Right ventricle myocardium inferior (tissue), 1 donor: ENCODE results near the gene PIP4K2A. TPM values are rescaled to one million over a fixed set of nuclear protein-coding genes. Genes with fewer than 3 reads are reported as not detected.

Source experiments
- ATAC-seq: fragments of 200-7000 bp; cut with Tn5 transposase; one replicate; pipeline ENCODE4 v1.9.1; 2020; ENCODE audit warnings: mild to moderate bottlenecking, moderate library complexity
- DNase-seq: peaks from one replicate; pipeline ENCODE4 v3.0.0; 2021; ENCODE audit errors: missing footprints
- intact Hi-C: fragments of 100-400 bp; cut with DNase I; formaldehyde crosslinking; loops from one replicate; pipeline ENCODE4 v1.11.0; 2022
- total RNA-seq: library from RNA; stranded (reverse); fragmentation: NEBNext Ultra II Directional; extraction: Animal tissue kit (Norgen Biotek cat#: 25700); gene quantifications from one replicate; pipeline ENCODE4 v1.2.1, GENCODE V29; 2021
- donor health status: DM: no; HTN: yes; CAD: no; lungs with severe emphysema.

Gene PIP4K2A
- total RNA-seq, 1 donor from 2014 or later, result 14.0 TPM

DNA sequence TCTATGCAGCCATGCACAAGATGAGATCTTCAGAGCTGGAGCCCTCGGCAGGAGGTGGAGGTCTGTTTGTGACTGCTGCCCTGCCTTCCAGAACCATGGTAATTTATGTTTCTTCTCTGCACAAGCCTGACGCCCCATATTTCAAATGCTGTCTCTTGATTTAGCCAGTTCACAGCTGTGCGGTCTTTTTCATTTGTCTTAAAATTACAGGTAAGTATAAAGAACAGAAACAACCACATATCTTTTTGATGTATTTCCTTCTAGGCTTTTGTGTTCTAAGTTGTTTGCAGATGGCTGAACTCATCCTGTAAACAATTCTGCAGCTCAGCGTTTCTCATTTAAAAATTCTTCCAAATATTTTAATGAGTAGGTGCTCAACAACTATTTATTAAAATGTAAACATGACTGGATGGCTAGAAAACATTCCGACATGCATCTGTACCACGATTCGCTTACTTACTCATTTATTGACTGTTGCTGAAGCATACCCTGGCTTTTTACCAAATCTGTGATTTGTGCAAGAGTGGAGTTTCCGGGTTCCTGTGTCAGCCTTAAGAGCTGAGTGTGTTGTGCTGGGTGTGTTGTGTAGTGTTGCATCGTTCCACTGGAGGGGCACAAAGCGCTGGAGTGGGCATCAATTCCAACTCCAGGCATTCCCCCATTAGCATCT is 58.9 kb downstream of the PIP4K2A start:
- DNase-seq (no peak), ATAC-seq (no peak)
- intact Hi-C loops, result loop anchor here (5.0 kb wide), 1 partner anchor 33 kb away; no protein-coding TSS in a partner anchor

DNA sequence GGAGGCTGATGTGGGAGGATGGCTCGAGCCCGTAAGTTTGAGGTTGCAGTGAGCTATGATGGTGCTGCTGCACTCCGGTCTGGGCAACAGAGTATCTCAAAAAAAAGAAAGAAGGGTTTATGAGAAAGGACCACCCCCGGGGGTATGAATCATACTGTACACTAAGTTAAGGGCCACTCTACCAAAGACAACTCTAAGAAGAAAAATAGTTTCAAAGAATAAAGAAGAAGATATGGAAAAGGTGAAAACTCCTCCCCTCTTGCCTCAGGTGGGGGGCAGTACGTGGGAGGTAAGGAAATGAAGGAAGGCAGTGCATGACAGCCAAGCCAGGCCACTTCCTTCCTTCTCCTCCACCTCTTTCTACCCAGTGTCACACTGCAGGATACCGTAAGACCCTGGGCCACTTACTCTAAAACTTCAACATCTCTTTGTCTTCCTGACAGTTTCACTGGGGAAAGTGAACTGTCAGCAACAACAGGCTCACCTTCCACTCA is 61.3 kb downstream of the PIP4K2A start:
- DNase-seq (no peak), ATAC-seq (no peak)
- intact Hi-C loops, result no loop called here

DNA sequence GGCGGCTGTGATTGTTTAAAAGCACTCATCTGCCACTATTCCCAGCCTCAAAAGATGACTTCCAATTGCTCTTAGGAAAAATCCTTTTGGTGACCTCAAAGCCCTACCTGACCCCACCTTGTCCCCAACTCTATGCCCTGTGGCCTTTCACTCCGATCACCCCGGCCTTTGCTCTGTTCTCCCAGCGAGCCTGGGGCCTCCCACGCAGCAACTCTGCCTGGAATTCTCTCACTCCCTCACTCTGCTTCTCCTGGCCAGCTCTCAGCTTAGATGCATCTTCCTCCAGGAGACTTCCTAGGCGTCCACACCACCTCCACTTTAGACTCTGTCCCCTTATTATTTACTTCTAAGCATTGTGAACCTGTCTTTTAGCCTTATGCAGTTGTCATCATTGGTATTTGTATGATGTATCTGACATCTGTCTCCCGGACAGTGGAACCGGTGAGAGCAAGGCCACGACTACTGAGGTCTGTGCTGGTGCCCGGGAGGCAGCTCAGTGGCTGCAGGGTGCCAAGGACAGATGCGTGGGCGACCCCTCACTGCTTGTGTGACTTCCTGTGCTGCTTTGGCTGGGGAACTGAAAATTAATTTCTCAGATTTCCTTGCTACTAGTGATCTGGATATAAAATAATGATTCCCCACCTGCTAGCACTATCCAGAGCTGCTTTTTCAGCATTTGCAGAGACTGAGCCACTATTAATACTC is 63.0 kb downstream of the PIP4K2A start:
- intact Hi-C loops, result no loop called here
- DNase-seq, result no peak
- ATAC-seq, result no peak

DNA sequence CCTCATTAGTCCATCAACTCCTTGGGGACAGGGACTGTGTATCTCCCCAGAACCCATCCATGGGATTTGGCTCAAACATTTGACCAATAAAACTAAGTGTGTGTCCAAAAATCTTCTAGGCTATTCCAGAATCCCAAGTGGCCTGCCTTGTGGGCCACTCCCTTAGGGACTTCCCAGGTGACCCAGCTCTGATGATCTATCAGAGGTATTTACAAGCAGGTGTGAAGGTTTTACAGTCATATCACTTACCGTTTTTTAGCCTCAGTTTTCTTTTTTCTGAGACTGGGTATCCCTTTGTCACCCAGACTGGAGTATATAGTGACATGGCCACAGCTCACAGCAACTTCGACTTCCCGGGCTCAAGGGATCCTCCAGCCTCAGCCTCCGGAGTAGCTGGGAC is 64.4 kb downstream of the PIP4K2A start:
- ATAC-seq (no peak), DNase-seq (no peak)
- intact Hi-C loops, result no loop called here

DNA sequence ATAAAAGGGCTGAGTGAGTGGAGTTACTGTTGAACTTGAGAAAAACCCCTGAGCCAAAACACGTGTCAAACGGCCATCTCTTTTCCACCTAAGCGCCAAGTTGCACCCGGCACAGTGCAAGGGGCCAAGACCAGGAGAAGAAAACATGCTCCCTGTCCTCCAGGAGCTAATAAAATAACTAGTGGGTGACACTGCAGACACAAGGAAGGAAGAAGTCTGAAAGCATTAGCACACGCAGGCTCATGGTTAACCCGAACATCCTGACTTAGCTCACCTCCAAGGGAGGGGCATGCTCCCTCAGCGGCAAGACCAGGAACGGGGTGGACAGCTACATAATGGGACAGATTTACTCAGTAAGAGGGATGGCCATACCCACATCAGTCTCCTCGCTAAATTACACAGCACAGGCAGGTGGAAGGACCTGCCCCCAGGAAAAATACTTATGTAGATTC is 65.0 kb downstream of the PIP4K2A start:
- DNase-seq (no peak), ATAC-seq (no peak)
- intact Hi-C loops, result no loop called here

DNA sequence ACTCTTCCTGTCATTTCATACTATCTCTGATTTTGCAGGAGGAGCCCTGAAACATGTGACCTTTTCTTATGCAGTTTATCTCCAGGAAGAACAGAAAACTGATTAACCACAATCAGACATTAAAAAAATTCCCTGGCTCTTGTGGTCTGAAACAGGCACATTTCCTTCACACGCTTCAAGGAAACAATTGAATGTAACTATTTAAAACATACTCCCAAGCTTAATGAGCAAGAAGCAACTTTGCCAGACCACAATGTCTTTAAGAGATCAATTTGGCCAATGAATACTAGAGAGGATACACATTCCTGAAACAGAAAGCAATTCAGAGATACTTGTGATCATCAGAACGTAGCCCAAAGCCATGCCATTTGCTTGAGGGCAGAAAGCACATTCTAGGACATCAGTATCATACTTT is 65.8 kb downstream of the PIP4K2A start:
- no peak for ATAC-seq
- no peak for DNase-seq
- intact Hi-C loops, result no loop called here

DNA sequence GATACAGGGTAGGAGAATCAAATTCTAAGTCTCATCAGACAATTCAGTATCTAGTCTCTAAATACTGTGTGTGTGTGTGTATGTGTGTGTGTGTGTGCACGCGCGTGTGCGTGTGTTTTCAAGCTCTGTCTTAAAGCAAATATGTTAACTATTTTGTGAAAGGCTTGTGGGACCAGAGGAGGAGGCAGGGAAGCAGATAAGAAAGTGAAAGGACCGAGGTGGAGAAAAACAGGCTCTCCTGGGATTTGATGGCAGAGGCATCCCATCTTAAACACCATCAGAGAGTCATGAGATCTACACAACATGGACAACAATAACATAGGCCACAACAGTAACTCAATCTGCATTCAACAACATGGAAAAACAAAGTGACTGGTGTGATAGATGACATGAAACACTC is 67.1 kb downstream of the PIP4K2A start:
- intact Hi-C loops, result no loop called here
- DNase-seq (no peak), ATAC-seq (no peak)

DNA sequence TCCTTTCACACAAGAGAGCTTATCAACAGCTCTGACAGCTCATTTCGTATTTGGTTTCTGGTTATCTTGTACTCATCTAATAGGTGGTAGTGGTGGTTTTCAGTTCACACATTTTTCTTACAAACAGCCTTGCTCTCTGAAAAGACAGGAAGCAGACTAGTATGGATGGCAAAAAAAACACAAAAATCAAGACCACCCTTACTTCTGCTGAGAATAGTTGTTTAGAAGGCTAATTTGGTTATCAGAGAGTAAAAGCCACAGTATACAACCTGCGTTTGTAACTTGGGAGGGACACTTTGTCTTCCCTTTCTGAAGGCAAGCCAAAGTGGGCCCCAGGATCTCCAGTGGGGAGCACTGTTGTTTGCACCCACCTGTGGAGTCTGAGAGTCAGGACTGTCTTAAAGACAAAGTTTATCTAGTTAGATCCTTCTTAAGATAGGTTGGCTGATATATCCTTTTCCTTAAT is 68.0 kb downstream of the PIP4K2A start:
- intact Hi-C loops, result no loop called here
- no peak for DNase-seq
- ATAC-seq, result no peak

DNA sequence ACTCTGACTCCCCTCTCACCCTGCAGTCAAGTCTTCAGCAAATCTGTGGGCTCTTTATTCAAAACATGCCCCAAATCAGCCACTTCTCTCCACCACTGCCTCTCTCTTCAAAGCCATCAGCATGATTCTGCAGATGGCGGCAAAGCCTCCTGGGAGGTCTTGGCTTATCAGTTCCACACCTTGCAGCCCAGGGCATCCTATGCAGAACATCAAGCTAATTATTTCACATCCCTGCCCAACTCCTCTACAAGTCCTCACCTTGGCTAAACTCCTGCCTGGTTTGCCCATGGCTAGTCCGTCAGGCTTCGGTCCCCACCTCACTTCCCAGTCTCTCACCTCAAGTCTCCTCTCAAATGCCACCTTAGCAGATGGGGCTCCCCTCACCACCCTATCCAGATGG is 70.2 kb downstream of the PIP4K2A start:
- ATAC-seq (no peak), DNase-seq (no peak)
- intact Hi-C loops, result no loop called here

DNA sequence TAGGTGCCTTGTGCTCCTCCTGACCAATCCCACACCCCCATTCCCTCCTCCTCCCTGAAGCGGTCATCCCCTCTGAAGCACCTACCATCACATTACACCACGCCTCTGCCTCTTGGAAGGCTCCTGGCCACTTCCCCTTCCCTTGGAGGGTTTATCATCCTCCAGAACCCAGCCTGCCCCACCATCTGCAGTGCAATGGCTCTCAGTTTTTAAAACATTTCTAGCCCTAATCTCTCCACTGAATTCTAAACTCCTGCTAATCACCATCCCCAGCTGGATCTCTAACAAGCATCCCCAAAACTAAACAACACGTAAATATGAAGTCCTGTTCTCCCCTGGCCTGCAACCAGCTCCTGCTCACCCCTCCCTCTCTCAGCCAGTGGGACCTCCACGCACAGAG is 70.6 kb downstream of the PIP4K2A start:
- intact Hi-C loops, result no loop called here
- DNase-seq, result no peak
- no peak for ATAC-seq

DNA sequence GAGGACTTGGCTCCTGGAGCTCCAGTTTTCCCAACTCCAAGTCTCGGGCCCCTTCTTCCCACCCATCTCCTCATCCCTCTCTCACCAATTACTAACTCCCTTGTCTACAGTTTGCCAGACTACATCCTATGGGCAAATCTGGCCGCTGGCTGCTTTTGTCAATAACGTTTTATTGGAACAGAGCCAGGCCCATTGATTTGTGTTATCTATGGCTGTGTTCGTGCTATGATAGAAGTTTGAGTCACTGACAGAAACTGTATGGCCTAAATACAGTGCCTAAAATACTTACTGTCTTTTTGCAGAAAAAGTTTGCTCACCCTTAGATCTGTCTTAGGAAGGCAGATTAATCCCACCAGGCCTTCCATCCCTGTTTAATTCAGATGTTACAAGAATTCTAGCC is 71.3 kb downstream of the PIP4K2A start:
- DNase-seq (no peak), ATAC-seq (no peak)
- intact Hi-C loops, result no loop called here

DNA sequence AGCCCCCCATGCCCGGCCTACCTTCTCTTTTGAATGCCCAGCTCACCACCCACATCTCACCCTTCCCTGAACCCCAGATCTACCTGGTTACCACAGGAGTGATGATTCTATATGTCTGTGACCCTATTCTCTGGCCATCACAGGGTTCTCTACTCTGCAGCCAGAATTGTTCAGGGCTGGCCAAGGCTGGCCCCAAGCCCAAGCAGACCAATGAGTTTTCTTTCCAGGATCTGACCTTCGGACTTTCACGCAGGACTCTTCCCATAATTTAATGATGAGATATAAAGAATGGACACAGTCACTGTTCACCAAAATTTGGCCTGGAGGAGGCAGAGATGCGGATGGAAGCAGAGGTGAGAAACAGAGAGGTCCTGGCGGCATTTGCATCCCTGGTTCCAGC is 72.6 kb downstream of the PIP4K2A start:
- no peak for ATAC-seq
- intact Hi-C loops, result no loop called here
- DNase-seq, result no peak

DNA sequence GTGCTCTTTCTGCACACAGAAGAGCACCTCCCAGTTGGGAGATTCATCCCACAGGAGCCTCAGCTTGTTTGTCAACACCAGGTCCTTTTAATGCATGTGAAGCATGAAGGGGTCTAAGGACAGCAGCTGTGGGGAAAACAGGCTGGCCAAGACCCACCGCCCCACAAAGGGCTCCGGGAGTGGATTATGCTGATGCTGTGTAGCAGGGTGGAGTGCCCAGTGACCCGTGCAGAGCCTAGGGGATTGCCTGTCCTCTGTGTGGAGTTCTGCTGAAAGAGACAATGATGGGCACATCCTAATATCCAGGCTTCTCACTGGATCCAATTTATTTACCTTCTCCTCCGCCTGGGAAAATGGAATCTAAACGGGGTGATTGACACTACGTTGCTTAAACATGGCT is 74.0 kb downstream of the PIP4K2A start:
- intact Hi-C loops, result no loop called here
- ATAC-seq (no peak), DNase-seq (no peak)

DNA sequence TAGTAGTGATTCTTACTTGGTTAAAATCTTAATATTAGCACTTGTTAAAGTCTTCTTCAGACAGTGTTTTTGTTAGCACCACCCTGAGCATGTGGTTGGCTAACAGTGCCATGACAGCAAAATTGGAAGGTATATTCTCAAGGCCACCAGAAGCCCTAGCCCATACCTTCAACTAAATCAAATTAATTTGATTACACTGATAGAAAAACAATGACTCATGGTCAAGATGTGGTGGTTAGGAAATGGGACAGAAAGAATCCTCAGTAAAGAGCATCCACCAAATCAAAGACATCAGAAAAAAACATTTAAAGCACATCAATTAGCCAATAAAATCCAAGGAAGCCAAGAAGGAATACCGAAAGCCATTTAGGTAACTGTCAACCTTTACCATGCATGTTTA is 75.5 kb downstream of the PIP4K2A start:
- ATAC-seq (no peak), DNase-seq (no peak)
- intact Hi-C loops, result no loop called here

DNA sequence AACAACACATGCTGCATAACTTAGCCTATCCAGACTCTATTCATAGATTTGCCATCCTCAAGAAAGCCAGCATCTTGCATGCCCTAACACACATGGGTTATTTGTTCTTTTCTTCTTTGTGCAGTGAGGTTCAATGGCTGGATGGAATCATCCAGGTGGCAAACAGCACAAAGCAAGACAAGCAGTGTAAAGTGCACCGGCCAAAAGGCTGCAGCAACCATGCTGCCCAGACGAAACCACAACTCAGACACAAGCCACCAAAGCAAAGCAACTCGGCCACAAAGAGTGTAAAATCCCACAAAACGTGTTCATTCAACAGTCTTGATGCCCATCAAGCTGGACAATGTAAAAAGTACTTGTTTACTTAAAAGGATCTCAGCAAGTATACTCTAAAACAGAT is 76.9 kb downstream of the PIP4K2A start:
- ATAC-seq (no peak), DNase-seq (no peak)
- intact Hi-C loops, result no loop called here

DNA sequence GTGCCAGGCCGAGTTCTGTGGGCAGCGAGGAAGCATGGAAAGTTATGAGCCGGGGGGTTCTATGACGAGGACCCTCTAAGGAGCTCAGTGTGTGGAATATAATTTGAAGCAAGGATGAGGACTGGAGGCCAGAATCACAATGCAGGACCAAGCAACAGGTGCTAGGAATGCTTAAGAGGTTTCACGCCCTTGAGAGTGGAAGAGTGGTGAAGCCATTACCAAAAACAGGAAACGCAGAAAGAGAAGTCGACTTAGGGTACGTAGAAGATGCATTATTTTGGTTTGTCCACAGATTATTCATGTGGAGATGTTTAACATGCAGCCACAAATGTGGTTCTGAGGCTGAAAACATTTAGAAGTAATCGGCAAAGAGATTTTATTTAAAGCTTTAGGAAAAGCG is 78.7 kb downstream of the PIP4K2A start:
- ATAC-seq (no peak), DNase-seq (no peak)
- intact Hi-C loops, result no loop called here

DNA sequence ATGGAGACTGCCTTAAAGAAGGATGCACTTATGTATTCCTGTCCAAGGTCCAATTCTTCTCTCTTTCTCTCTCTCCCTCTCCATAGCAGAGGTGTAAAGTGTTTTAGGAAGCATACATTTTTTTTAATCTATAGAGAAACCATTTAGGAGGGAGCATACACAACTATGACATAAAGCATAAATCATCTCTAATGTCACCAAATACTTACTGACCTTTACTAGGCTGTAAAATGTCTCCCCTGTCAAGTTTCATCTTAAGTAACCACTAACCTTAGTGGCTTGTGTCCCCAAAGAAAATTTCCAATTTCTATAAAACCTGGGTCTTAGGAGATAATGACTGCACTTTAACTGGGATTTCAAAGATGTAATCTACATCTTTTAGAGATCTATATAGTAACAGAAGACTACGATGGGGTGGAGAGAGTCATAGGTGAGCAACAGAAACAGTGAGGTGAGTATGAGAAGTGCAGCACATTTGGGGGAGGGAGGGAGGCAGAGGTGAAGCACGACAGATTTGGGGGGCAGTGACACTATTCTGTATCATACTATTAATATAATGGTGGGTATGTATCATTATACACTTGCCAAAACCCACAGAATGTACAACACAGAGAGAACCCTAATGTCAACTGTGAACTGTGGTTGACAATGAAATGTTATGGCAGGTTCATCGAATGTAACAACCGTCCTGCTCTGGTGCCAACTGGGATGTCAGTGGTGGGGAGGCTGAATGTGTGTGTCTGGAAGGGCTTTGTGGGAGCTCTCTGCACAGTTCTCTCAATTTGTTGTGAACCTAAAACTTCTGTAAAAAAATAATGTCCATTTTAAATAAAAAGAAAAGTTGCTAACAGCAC is 79.5 kb downstream of the PIP4K2A start:
- intact Hi-C loops, result no loop called here
- ATAC-seq, result no peak
- no peak for DNase-seq

DNA sequence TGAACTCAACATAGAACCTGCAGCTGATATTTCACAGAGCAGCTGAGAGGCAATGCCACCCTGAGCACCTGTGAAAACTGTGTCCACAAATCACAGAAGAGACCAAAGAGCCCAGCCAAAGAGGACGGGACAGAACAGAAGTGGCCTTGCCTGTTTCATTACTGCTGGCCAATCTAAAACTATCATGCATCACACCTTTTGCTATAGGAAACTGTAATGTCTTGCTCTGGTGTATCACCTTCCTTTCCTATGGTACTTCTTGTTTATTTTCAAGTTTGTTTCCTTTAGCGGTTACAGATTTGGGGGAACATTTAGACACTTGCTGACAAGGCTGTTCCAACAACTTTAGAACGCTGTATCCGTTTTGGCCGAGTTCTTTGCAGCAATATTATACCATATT is 80.3 kb downstream of the PIP4K2A start:
- ATAC-seq (no peak), DNase-seq (no peak)
- intact Hi-C loops, result no loop called here

DNA sequence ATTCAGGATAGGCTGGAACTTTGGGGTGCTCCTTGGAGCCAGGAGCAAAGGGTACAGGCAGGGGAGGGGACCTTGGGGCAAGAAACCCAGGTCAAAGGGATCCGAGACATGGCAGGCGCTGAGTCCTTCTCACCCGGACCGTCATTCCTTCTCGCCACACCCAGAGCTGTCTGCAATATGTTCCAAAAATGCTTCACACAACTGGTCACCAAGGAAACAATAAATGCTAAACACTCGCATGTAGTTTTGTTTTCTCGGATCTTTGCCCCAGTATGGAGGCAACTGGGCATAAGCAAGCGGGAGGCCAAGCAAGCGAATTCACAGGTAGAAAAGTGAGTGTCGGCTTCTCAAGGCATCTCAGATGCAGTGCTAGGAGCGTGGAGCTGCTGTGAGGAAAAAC is 80.8 kb downstream of the PIP4K2A start:
- ATAC-seq (no peak), DNase-seq (no peak)
- intact Hi-C loops, result no loop called here

DNA sequence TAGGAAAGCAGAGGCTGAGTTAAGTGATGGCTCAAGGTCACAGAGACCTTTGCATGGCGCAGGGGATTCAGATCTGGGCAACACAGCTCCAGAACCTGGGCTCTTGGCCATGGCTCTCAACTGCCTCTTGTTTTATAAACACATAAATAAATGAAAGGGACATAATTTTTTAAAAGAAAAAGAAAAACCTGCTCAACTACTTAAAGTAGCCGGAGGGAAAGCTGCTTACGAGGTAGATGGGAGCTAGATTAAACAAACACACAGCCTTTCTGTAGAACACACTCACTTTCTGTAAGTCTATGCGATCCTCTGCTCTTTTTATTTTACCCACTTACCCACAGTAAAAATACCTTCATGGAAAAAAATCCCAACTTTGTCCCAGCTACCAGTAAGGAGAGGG is 81.3 kb downstream of the PIP4K2A start:
- ATAC-seq, result no peak
- no peak for DNase-seq
- intact Hi-C loops, result no loop called here
